NCI-H1048 (cell line): ENCODE data around the gene ZNF319.
"Not testable (repeated sequence)": the region's sequence is repeated elsewhere in the genome, so short reads cannot be mapped to it uniquely, and the experiment has no call there.

Source experiments
- DNase-seq: peaks from one replicate; lab custom pipeline; 2025; lab: John Stamatoyannopoulos, UW

Gene ZNF319

DNA sequence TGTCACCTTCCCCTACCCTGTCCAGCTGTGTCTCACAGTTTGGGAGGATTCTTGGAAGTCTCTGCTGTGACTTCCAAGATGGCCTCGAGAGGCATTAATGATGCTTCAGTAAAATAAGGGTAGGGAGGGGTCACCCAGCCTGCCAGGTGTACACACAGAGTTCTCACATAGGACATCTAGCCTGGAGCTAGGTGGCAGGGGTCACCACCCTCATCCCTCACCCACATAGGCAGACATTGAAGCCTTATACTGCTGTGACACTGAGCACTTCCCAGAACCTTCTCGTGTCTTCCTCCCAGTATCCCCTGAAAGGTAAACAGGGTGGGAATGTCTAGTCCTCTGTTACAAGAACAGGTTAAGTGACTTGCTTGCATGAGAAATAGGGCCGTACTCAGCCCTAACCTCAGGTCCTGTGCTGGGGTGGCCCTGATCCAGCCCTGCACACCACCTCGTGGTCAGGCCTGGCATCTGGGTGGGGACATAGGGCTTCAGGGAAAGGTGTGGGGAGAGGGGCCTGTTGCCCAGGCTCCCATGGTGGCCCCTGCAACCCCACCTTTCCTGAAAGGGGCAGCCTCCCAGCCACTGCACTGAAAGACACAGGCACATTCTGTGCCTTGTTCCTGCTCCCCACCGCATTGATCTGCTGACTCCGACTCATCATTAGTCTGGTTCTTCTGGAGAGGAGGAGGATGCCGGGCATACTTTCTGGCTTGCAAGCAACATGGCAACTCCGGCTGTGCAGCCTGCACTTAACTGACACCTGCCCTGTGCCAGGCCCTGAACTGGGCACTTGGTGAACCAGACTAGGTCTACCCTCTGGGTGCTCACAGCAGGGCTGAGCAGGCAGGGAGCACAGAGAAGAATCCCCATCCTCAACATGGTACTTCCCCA is 21.4 kb upstream of the ZNF319 start:
- no peak for DNase-seq

GRCh38 chr16:58020628-58021521 is 20.4 kb upstream of the ZNF319 start:
- no peak for DNase-seq

GRCh38 chr16:58019866-58020538 is 19.5 kb upstream of the ZNF319 start:
- DNase-seq: no peak

GRCh38 chr16:58018803-58019202 is 18.3 kb upstream of the ZNF319 start:
- DNase-seq: no peak

DNA sequence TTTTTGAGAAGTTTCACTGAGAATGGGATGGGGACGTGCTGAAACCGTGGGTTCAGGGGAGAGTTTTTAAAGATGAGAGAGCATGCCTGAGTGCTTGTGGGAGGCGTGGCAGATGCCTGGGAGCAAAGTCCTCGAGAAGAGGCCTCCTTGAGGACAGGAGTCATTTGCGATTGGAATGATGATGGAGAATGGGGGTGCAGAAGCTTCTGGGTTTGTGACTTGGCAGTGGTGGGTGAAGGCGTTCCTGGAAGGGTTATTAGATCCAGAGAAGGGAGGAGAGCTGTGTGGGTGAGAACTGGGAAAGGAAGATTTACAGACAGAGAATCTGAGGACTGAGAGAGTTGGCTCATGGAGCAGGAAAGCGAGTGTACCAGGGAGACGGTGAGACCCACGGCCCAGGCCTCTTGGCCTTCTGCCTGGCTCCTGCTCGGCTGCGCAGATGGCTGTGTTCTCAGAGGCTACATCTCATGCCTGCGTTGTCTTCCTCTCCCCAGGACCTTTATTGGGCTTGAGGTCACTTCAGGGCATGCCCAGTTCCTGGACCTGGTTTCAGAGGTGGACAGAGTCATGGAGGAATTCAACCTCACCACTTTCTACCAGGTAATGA is 16.5 kb upstream of the ZNF319 start:
- no peak for DNase-seq

DNA sequence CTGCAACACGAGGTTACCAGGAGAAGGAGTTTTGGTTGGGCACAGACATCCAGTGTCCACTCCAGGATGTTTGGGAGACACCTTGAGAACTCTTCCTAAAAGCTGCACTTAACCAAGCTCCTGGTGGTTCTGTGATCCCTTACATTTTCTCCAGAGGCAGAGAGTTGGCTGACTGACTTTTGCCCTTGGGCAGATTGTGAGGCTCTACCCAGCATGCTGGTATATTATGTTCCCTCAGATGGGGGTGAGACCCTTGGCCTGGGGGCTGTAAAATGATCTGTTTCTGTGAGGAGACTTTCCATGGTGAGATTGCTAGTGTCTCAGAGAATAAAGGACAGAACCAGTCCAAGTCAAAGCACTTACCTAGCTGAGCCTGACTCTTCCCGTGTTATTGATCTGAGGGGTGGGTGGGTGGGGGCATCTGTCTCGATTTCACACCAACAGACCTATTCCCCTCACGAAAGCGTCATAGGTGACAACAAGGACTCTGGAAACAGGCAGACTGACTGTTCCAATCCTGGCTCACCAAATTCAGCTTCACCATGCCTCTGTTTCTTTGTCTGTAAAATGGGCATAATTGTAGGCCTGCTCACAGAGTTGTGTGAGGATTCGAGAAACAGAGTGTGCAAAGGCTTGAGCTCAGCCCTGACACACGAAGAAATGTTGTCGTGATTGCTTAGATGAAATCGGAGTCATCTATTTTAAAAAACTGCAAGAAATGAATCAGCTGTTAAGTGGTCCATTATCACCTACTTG is 12.9 kb upstream of the ZNF319 start:
- no peak for DNase-seq

DNA sequence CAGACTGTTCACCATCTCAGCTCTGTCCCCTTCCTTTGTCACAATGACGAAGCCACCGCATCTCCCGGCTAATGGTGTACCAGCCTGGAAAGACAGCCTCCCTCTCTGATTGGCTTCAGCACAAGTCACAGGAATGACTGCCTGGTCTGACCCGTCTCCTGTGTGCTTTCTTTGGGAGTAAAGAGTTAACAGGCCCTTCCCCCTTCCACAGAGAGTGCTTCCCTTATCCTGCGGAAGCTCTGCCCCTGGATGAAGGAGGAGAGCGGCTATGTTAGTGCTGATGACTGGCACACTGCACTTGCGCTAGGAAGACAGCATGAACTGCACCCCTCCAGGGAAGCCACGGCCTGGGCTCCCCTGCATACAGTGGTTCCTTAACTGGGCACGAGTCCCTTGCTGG is 12.0 kb upstream of the ZNF319 start:
- no peak for DNase-seq

DNA sequence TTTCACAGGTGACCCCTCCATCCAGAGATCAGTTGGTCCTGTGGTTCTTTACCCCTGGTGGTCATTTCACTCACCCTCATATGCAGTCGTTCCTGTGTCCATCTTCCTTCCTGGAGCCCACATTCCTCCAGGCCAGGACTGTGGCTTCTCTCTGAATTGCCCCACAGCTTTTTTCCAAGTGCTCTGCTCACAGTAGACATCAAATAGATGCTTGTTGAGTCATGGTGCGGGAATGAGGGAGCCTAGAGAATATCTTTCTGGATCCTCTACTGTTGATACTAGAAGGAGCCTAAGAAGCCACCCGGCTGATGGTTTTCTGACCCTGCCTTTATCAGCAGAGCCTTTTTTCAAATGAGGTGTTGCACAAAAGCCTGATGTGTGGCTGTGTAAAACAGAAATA is 11.2 kb upstream of the ZNF319 start:
- no peak for DNase-seq

- DNase-seq: no peak
These were observed 10.4 kb upstream of the ZNF319 start for GRCh38 chr16:58010886-58011285.

DNA sequence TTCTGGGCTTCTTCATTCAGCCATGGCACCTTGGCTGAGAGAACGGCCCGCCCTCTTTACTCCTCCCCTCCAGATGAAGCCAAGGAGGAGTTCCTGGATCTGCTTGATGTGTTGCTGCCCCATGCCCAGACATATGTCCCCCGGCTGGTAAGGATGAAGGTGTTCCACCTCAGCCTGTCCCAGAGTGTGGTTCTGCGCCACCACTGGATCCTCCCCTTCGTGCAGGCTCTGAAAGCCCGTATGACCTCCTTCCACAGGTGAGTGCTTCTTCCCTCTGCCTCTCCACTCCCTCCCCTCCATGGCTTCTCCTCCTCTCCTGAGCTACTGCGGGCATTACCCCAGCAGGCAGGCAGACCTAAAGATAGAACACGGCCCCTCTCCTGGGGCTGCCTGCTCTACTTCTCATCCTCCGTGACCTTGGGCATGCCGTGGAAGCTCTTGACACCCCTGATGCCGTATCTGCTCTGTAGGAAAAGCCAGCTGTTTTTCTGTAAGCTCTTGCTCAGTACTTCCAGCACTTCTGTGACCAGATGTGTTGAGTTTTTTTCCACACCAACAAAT is 9.5 kb upstream of the ZNF319 start:
- no peak for DNase-seq

DNA sequence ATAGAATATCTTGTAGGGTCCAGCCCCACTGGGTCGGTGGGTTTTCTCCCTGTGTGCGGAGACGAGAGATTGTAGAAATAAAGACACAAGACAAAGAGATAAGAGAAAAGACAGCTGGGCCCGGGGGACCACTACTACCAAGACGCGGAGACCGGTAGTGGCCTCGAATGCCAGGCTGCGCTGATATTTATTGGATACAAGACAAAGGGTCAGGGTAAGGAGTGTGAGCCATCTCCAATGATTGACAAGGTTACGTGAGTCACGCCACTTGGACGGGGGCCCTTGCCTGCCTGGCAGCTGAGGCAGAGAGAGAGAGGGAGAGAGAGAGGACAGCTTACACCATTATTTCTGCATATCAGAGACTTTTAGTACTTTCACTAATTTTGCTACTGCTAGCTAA is 4.3 kb upstream of the ZNF319 start:
- DNase-seq: not testable (repeated sequence)

- no peak for DNase-seq
These were observed 2.5 kb upstream of the ZNF319 start for GRCh38 chr16:58002936-58003335.

- no peak for DNase-seq
These were observed 1.9 kb upstream of the ZNF319 start for GRCh38 chr16:58002416-58002800.

GRCh38 chr16:58001781-58002415 is 1.4 kb upstream of the ZNF319 start:
- DNase-seq: no peak

DNA sequence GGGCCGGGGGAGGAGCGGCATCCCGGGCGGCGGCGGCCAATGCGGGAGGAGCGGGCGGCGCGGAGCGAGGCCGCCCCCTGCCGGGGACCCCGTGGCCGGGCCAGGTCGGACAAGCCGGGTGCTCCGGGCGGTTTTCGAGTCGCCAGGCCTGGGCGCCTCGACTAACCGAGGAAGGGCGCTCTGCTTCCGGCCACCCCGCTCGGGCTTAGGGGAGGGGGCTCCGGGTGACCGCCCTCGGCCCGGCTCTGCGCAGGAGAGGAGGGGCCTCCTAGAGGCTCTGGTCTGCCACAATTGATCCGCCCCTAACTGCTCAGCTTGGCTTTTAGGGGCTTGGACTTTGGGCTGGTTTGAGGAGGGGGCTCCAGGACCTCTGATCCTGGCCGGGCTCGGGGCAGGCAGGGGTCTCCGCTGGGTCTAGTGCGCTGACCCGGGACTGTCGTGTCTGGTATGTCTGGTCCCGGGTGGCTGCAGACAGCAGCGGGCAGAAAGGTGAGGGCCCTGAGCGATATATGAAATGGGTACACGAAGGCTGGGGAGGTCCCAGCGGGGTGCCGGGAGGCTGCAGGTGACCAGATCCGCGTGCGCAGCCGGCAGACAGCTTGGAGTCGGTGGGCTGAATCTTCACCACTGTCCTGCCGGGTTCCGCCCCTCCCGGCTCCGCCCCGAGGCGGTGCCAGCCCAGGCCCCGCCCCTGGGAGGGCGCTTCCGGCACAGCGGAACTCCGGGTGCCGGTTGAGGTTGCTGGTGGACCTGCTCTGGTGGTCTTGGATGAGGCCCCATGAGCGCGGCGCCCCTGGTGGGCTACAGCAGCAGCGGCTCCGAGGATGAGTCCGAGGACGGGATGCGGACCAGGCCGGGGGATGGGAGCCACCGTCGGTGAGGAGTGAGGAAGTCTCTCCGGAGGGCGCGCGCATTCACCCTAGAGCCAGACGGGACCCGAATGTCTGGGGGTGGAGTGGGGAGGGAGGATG is 519 bp upstream of the ZNF319 start, which contains the start of gene USB1:
TSS of gene USB1 (plus strand) at position 702 of the 971 bp plus-strand sequence. CDS start at position 779, 77 bp downstream.
- no peak for DNase-seq

DNA sequence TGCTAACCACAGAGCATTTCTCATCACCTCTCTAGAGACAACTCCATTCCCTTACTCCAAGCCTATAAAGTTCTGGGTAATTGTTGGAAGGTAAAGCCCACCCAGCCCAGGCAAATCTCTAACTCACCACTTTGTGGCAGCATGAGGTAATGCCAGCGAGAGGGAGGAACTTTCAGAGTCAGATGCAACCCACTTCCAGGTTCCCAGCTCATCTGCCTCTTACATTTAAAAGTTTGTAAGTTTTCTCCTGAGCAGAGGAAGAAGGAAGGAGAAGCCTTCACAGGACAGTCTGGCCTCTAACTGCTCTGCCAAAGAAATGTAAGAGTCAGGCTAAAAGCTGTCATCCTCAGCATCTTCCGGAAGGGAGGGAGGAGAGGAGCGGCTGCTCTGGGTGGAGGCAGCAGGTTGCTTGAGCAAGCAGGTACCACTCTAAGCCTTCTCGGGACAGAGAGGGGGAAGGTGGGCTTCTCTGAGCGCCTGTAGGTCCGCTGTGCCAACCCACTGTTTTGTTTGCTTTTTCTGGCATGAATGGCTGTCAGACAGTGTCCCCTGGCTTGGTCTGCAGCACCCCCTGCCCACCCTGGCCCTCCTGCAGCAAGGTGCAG is 1.0 kb downstream of the ZNF319 start:
- DNase-seq: no peak

DNA sequence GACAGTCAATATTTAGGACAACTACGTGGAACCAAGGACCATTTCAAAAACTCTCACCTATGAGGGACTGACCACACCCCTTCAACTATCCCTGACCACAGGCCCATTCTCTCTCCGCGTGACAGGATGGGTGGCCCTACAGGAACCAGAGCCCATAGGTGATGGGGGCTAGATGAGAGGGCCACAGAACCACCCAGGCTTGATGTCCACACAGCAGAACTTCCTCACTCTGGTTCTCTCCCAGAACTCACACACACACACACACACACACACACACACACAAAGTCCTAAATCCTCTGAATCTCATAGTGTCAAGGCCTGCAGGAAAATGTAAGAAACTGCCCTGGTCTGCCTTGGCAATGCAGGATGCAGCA is 1.5 kb downstream of the ZNF319 start:
- DNase-seq: no peak

- no peak for DNase-seq
These were observed 2.0 kb downstream of the ZNF319 start for GRCh38 chr16:57998486-57998885.
